Ramos (cell line): Measurements from ENCODE around the gene SYPL2.

Experiments used
- in situ Hi-C: fragments of 300-500 bp; cut with MboI; formaldehyde crosslinking; loops from one replicate; pipeline ENCODE4 v1.14.3; 2022; ENCODE audit warnings: low sequenced_read_pairs; ENCODE audit not compliant: unreplicated experiment

SYPL2 gene

DNA sequence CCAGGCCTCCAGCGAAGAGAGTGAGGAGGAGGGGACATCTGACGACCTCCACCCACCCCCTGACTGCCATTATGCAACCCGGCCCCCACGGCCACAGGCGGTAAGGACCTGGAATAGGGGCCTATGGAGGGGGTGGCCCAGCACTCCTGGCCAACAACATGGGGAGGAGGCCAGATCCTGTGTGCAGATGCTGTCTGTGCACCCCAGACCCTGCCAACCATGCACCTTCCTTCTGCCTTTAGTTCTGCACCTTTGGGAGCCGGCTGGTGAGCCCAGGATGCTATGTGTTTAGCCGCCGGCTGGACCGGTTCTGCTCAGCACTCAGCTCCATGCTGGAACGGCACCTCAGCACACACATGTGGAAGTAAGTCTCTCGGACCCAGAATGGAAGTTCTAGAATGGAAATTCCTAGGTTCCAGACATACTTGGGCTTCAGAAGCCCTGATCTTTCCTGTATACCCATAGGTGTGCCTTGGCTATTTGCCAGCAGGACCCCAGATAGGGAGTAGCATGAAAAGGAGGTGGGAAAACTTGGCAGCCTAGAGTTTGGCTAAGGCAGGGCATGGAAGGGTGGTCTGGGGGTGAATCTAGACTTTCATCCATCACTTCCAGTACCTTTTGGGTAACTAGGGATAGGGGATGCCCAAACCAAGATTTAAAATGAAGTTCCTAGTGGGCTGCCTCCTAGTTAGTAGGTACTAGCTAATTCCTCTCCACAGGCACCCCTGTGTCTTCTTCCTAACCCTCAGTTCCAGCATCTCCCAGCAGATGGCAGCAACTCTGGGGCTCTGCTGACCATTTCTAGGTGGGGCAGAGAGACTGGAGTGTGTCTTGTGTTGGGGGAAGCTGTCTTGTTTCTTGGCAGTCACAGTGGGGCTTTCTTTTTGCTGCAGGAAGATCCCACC is 23.9 kb downstream of the SYPL2 start:
- in situ Hi-C loops: no loop called here

DNA sequence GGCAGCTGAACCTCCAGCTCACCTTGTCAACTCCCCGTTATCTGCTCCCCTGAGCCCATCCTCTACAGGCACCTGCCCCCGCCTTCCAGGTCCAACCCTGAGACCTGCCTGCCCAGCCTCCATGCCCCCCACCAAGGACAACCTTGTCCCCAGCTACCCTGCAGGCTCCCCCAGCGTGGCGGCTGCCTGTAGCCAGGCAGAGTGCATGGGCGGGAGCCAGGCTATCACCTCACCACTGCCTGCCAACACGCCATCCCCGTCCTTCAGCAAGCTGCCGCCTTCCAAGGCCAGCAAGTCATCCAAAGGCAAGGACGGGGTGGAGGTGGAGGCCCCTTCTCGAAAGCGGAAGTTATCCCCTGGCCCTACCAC is 24.6 kb downstream of the SYPL2 start:
- in situ Hi-C loops: no loop called here

DNA sequence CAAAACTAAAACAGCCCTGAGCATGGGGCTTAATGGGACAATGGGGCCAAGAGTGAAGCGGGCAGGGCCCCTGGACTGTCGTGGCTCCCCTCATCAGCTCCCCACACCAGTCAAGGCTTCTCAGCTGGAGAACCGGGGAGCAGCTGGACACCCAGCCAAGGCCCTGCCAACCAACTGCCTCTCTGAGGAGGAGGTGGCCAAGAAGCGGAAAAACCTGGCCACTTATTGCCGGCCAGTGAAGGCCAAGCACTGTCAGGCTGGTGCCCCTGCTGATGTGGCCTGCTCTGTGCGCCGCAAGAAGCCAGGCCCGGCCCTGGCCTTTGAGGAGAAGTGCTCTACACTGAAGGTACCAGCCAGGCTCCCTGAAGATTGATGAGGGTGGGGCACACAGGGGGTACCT is 25.0 kb downstream of the SYPL2 start:
- in situ Hi-C loops: no loop called here

DNA sequence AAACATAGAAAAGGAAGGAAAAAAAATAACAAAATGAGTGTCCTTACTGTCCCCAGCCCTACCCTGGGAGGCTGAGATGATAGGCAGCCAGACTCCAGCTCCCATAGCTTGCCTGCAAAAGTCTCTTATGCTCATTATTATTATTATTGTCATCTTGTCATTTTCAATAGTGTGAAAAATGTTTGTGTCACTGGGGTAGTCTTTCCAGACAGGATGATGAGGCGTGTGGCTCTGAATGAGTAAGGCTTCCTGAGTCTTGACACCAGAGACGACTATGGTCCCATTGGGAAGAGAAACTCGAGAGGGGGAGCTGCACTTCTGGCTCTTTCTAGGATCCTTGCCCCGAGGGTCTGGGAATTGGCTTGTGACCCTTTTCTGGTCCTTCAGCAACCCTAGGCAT is 26.4 kb downstream of the SYPL2 start:
- in situ Hi-C loops: no loop called here

DNA sequence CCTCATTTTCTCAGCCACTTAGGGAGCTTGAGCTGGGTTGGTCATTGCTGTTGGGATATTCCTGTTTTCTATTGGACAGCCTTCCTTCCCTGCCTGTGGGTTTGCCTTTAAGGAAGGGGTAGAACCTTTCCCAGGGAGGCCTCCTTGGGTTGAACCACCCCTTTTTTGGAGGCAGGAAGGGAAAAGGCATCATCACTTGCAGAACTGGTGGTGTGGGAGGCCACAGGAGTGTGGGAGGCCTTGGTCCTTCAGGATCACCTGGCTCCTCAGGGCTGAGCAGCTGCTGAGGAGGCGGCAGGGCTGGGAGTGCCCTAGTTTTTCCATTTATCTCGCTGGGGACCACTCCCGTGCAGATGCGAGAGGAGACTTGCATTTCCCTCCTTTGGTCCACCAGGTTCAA is 26.9 kb downstream of the SYPL2 start:
- in situ Hi-C loops: no loop called here

DNA sequence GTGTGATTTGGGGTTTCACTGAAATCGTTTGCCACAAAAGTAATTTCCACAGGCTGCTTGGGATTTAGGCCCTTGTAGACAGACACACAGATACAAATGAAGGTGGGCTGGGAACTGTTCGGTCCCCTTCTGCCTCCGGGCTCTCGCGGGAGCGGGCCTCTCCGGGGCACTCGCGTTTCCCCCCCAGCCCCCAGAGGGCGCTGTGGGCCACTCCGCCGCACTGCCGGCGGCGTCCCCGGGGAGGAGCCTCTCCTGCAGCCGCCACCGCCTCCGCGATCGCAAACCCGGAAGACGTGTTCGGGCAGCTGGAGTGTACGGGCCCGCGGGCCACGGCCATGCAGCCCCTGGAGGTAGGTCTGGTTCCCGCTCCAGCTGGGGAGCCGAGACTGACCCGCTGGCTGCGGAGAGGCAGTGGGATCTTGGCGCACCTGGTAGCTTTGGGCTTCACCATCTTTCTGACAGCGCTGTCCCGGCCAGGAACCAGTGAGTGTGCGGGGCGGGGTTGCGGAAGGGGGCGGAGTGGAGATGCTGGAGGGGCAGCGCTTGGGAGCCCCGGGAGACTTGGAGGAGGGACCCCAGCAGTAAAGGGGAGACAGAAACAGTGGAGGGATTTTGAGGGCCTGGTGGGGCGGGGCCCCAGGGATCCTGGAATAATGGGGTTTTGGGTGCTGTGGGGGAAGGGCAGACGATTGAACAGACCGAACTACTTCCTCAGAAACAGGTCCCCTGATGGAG is 27.6 kb downstream of the SYPL2 start, which contains the start of gene CYB561D1:
Gene CYB561D1, plus strand, starts transcription at position 290 of the 735 bp plus-strand sequence. Its CDS starts 46 bp downstream, at position 336.
- in situ Hi-C loops: no loop called here

DNA sequence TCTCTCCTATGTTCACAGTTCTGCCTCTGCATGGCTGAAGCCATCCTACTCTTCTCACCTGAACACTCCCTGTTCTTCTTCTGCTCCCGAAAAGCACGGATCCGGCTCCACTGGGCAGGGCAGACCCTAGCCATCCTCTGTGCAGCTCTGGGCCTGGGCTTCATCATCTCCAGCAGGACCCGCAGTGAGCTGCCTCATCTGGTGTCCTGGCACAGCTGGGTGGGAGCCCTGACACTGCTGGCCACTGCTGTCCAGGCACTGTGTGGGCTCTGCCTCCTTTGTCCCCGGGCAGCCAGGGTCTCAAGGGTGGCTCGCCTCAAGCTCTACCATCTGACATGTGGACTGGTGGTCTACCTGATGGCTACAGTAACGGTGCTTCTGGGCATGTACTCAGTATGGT is 29.4 kb downstream of the SYPL2 start:
- in situ Hi-C loops: loop anchor here (5.0 kb wide), 1 partner anchor 37 kb away; no protein-coding TSS in a partner anchor

DNA sequence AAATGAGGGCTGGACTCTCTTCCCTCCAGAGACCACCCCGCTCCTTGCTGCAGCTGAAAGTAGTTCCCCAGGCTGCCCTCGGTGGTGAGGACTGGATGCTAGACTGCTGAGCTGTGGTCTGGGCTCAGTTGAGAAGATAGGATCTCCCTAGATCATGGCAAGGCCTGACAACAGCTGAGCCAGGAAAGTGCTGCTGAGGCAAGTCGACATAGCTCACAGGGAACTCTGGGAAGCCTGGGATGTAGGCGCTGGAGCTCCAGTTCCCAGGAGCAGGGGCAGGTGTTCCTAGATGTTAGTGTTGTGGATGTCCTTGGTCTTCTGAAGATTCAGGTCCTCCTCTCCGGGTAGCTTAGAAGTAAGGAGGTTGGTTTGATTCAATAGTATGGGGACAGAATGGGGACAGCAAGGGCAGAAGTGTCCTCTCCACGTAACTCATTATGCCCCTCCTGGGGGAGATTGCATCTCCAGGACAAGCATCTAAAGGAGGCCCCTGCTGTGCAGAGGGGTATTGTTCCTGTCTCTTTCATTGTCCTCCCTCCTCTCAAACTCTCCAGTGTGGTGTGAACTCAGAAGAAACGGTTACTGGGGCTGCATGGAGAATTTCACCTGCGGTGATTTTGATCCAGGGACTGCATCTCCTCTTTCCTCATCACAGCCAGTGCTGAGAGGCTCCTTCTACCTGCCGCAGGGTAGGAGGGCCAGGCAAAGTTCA is 31.3 kb downstream of the SYPL2 start:
- in situ Hi-C loops: loop anchor here (5.0 kb wide), 1 partner anchor 35 kb away; no protein-coding TSS in a partner anchor

DNA sequence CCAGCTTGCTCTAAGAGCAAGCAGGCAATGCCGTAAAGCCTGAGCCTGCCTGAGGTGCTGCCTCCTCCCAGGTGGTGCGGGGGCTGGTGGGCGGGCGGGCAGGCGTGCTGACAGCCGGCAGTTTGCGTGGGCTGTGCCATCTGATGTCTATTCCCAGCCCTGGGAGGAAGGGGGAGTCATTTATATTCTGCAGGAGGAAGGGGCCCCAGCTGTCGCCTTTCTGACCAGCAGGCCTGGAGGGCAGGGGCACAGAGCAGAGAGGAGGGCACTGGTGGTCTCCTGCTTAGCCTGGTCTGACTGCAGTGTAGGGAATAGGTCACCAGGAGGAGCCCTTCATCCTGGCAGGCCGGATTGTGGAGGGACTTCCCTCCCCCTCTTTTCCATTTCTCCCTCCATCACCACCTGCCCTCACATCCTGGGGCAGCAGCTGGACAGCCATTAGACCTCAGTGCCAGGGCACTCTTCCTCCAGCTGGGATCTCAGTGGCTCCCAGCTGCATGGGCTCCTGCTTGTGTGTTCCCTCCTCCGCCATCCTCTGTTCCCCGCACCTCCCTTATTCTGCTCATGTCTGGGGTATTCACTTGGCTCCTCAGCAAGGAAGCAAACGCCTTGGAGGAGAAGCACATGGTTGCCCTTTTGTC is 31.9 kb downstream of the SYPL2 start:
- in situ Hi-C loops: loop anchor here (5.0 kb wide), 1 partner anchor 34 kb away; no protein-coding TSS in a partner anchor

DNA sequence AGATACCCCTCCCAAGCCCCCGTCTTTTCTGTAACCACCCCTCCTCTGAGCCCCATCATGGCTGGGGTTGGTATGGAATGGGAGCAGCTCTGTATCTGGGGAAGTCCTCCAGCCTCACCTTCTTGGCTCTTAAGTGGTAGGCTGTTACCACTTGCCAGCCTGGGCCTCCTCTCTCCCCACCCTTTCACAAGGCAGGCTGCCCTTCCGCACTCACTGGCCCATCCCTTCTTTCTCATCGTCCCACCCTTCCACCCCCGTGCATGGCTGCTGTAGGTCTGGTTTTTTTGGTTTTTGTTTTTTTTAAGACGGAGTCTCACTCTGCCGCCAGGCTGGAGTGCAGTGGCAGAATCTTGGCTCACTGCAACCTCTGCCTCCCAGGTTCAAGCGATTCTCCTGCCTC is 32.7 kb downstream of the SYPL2 start:
- in situ Hi-C loops: loop anchor here (5.0 kb wide), 1 partner anchor 33 kb away; no protein-coding TSS in a partner anchor

DNA sequence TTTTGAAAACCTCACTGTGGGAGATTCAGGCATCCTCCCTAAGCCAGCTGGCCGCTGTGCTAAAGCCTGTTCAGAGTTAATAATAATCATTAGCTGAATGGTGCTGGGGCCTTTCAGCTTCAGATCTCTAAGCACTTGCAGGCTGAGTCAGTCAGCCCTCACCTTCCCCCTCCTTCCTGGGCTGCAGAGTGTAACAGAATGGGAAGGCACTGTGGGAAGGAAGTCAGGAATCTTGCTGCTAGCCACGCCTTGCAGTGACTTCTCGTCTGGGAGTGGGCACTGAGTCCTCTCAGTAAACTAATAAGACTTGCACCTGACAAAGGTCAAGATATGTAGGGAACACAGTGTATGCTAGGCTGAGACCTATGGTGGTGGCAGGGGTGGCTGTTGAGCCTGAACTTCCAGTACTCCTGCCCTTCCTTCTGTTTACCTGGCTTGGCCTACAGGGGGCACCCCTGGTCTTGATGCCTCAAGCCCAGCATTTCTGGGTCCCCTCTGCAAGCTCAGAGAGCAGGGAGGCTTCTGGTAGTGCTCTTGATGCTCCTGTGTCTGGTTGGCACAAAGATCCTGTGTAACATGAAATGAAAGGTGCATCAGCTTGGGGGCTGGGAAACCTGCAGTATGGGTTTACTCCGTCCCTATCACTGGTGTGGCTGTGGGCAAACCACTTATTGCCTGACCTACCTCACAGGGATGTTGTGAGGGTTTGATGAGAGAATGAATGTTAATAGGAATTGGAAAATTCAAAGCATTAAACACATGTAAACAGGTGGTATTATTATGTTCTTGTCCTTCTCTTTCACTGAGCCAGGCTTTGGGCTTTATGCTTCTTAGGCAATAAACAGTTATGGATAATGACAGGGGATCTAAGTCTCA is 33.6 kb downstream of the SYPL2 start:
- in situ Hi-C loops: loop anchor here (5.0 kb wide), 1 partner anchor 32 kb away; no protein-coding TSS in a partner anchor

DNA sequence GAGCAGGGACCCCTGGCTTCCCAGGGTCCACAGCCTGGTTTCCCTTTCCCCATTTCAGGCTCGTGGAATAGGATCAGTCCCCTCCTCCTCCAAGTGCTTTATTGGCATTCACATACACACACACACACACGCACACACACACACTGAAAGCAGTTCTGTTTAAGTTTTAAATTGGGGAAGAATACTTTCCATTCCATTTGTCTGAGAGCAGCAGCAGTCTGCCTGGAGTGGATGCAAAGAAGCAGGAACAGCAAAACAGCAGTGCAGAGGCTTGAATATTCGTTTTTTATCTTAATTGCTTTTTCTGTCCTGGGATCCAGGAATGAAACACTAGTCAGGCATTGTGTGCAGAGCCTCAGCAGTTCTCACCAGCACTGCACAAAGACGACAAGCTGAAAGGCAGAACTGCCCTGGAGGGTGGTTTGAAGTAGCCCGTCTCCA is 34.6 kb downstream of the SYPL2 start:
- in situ Hi-C loops: no loop called here

DNA sequence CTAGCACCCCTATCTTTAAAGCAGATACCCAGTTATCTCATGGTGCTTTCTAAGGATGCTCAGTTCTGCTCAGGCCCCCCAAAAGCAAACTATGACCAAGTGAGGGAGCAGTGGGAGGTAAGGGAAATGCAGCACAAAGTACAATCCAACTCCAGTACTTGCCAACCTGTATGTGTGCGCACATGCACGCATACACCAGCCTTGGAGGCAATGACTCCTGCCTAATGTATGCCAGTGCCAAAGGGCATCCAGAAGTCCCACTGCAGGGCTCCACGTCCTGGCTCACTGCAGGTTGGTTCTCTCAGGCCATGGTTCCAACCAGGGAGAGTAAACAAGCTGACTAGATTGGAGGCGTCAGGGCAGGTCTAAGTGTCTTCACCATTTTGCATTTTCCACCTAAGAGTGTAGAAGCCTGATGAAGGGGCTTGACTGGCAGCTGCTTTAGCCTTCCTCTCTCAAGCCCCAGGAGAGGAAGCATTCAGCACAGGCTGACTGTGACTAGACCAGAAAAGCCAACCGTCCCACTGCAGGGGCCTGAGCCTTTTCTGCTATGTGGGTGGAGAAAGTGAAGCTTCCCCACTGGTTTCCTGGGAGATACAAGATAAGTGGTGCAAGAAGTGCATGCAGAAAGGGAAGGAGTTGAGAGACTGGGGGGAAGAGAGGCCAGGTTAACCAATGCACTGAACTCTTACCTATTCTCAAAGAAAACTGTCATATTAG is 35.5 kb downstream of the SYPL2 start:
- in situ Hi-C loops: no loop called here

DNA sequence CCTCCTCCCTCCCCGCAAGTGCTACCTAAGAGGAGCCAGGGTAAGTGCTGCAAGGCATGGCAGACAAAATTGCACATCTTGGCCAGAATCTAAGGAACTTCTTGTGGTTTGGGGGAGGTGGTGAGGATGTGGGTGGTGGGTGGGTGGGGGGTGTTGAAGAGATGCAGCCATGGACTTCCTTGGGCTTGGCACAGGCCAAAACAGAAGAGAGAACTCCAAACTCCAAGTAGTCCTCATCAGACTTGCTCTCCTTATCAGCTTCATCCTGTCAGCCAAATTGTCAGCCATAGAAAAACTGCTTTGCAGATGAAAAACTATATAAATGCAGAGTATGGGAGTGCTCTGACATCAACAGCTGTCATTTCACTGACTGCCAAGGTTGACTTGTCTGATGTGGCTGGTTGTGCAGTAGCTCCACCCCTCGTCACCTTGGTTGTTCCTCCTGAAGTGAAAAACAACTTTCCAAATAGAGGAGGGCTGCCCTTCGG is 36.1 kb downstream of the SYPL2 start:
- in situ Hi-C loops: no loop called here

DNA sequence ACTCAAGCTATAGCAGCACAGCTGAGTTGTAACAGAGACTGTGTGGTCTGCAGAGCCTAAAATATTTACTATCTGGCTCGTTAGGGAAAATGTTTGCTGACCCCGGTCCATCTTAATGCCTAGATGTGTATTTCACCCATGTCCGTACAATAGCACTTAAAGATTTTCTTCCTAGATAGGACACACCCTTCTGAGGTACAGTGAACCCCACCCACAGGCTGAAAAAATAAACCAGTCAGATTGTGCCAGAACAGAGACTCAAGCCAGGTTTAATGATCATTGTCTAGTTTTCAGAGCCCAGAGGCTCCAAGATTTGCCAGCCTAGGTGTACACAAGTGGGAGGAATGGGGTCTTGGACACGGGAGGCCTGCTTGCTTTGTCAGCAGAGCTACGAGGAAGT is 37.6 kb downstream of the SYPL2 start:
- in situ Hi-C loops: no loop called here

DNA sequence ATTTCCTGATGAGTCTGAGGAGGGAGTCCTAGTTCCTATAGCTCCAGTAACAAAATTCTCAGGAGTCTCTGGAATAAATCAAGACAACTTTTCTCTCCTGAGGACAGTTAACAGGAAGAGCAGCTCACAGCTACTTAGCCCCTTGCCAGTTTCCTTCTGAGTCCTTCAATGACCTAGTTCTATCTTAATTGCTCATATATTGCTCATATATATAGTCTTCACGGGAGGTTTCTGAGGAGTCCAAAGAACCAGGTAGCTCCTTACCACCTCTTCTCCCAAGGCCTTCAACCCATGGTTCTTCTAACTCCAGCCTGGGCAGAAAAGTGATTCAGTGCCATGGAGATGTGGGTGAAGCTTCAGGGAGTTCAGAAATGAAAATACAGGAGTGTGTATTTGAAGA is 38.6 kb downstream of the SYPL2 start:
- in situ Hi-C loops: no loop called here

DNA sequence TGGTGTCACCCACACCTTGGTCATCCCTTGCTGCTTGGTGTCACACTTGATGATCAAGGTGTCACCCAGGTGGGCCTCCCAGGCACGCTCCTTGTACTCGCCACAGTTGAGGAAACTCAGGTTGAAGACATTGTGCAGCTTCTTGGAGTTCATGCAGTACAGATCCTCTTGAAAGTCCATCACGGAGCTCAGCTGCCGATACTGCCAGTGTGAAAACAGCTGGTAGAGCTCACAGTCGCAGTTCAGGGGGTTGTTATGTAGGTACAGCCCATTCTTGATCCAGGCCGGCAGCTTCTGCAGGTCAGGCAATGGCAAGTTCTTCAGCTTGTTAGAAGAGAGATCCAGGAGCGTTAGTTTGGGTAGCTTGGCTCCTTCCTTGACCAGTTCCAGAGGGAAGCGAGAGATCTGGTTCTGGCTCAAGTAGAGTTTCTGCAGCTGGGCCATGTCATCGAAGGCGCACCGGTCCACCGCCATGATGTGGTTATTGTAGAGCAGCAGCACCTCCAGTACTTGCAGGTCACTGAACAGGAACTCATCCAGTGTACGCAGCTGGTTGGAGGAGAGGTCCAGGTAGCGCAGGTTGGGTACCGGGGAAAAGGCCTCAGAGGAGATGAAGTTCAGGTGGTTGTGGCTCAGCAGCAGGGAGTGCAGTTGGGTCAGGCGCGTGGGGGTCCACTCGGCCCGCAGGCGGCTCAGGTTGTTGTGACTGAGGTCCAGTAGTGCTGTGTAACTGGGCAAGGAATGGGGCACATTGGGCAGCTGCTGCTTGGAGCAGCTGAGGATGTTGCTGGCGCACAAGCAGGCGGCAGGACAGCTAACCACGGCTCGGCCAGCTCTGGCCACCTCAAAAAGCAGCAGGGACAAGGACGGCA is 41.9 kb downstream of the SYPL2 start:
- in situ Hi-C loops: no loop called here

DNA sequence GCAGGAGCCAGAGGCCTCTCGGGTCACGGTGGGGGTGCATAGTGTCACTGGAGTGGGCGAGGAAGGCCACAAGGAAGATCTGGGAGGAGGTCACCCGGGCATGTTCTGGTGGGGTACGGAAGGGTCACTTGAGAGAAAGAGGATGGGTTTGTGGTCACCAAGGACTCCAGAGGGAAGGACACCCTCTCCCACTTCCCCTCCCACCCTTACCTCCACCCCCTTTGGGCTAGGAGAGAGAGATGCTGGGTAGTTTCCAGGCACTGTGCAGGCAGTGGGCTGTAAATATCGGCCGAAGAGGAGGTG is 42.5 kb downstream of the SYPL2 start:
- in situ Hi-C loops: no loop called here
